ENCODE measurements around the gene PPFIA1. TPM values are rescaled to one million over a fixed set of nuclear protein-coding genes. Genes with fewer than 3 reads are reported as not detected.

Gene PPFIA1
- total RNA-seq, 1 experiment from 2014 or later, result 20.5 TPM

GRCh38 chr11:70430671-70431574, 160.4 kb downstream of the PPFIA1 start:
- in situ Hi-C loops (cut with HindIII; ENCODE audit: low pct_unique_long_range_greater_than_20kb, low sequenced_read_pairs), result no loop called here
- no peak for DNase-seq (ENCODE audit: low read depth)

- in situ Hi-C loops (cut with HindIII; ENCODE audit: low pct_unique_long_range_greater_than_20kb, low sequenced_read_pairs), result no loop called here
Measured at GRCh38 chr11:70431611-70432010, 161.1 kb downstream of the PPFIA1 start.

DNA sequence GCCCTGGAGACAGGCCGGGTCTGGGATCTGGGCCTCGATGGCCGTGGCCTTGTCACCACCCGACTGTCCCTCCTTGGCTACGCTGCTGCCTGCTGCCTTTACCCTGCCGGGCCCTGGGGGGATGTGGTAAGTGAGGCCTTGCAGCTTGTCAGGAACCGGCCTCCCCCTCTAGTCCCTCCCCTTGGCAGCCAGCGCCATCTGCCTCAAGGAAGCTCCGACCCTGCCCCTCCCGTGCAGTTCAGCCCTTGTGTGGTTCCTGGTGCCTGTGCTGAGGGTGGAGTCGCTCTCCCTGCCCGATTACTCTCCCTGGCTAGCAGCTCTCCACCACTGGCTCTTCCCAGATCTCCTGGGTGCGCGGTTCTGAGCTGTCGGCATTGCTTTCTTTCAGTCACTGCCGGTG, 161.6 kb downstream of the PPFIA1 start:
- DNase-seq (ENCODE audit: low read depth), result no peak
- in situ Hi-C loops (cut with HindIII; ENCODE audit: low pct_unique_long_range_greater_than_20kb, low sequenced_read_pairs), result no loop called here

More at GRCh38 chr11:70431611-70432010, 161.1 kb downstream of the PPFIA1 start:
- no peak for DNase-seq (ENCODE audit: low read depth)

- DNase-seq (ENCODE audit: low read depth), result no peak
- in situ Hi-C loops (cut with HindIII; ENCODE audit: low pct_unique_long_range_greater_than_20kb, low sequenced_read_pairs), result no loop called here
Measured at GRCh38 chr11:70432580-70432979, 162.1 kb downstream of the PPFIA1 start.

DNA sequence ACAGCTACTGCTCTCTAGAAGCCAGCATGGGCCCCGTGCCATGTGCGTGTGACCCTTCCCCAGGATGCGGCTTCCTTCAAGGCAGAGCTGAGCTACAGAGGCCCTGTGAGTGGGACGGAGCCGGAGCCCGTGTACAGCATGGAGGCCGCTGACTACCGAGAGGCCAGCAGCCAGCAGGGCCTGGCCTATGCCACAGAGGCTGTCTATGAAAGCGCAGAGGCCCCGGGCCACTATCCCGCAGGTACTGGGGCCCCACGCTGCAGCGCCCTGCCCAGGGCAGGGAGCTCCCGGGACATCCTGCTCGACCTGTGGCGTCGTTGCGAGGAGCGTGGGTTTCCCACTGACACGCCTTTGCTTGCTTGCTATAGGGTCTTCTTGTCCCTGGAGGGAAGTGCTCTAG, 162.5 kb downstream of the PPFIA1 start:
- in situ Hi-C loops (cut with HindIII; ENCODE audit: low pct_unique_long_range_greater_than_20kb, low sequenced_read_pairs), result no loop called here
- no peak for DNase-seq (ENCODE audit: low read depth)

- DNase-seq (ENCODE audit: low read depth), result no peak
- in situ Hi-C loops (cut with HindIII; ENCODE audit: low pct_unique_long_range_greater_than_20kb, low sequenced_read_pairs), result no loop called here
Measured at GRCh38 chr11:70433526-70433925, 163.0 kb downstream of the PPFIA1 start.

Other genes with a start within 250 kb of the PPFIA1 start
- not detected in 2 replicates for gene ANO1, start 192.4 kb upstream of the PPFIA1 start, total RNA-seq (2014; rRNA removed; shearing (Covaris generic); ENCODE audit: low replicate concordance)
- 62.4 and 93.2 TPM in 2 replicates for gene FADD, start 67.4 kb upstream of the PPFIA1 start, total RNA-seq (2014; rRNA removed; shearing (Covaris generic); ENCODE audit: low replicate concordance)
- 116 and 145 TPM in 2 replicates for gene CTTN, start 127.8 kb downstream of the PPFIA1 start, total RNA-seq (2014; rRNA removed; shearing (Covaris generic); ENCODE audit: low replicate concordance)